Measurements from ENCODE around the gene FBXL7. TPM values are rescaled to one million over a fixed set of nuclear protein-coding genes. Genes with fewer than 3 reads are reported as not detected.

FBXL7 gene
- total RNA-seq, 1 donor, result 11.2 TPM

DNA sequence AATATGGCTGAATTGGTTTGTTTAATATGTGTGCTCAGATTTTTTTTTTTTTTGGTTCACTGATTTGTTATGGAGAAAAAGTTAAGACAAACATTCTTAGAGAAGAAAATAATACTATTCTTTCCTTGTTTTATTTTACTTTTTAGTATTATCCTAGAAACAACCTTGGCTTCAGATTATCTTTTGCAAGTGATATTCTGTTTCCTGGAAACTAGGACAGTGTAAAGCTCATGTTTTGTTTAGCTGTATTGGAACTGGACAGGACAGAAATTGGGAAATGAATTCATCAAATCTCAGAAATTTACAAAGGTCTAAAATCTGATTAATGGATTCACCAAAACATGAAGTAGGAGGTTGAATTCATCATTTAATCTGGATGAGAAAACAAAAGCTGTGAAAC is 130.5 kb downstream of the FBXL7 start:
- TF ChIP-seq CTCF (IDR thresholded peaks at IDR 0.05; ENCODE audit: insufficient read depth, low read depth, low read length), result no peak
- H3K4me3 ChIP-seq (ENCODE audit: low read depth, low read length), result no peak overlapping the region
- no peak for DNase-seq (ENCODE audit: low read depth)

DNA sequence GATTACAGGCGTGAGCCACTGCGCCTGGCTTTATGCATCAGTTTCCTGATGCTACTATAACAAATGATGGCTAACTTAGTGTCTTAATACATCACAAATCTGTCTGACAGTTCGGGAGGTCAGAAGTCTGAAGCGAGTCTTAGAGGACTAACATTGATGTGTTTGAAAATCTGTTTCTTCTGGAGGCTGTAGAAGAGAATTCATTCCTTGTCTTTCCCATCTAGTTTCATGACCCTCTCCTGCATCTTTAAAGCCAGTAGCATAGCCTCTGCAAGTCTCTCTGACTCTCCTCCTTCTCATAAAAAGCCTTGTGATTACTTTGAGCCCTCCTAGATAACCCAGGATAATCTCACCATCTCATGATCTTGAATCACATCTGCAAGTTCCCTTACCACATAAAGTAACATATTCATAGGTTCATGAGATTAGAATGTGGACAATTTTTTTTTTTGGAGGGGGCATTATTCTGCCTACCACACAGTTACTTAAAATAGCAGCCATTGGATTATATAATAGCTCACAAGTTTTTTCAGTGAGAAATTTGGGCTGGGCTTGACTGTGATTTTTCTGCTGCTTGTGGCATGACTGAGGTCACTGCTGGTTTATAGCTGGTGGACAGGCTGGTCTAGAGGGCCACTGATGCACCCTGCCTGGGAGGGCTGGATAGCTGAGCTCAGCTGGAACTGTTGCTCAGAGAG is 134.8 kb downstream of the FBXL7 start:
- DNase-seq (ENCODE audit: low read depth), result no peak
- no peak for TF ChIP-seq CTCF (IDR thresholded peaks at IDR 0.05; ENCODE audit: insufficient read depth, low read depth, low read length)

DNA sequence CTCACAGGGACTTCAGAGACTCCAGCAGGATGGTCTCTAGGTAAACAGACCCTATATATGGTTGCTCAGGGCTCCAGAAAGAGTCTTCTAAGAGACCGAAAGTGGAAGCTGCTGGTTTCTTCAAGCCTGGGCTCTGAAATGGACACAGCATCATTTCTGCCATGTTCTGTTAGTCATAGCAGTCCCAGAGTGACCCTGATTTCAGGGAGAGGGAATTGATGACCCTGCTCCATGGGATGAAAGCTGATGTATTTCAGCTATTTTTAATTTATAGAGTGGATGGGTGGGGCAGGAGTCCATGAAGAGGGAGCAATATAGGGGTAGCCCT is 135.3 kb downstream of the FBXL7 start:
- no peak for DNase-seq (ENCODE audit: low read depth)
- no peak overlapping the region for H3K4me3 ChIP-seq (ENCODE audit: low read depth, low read length)
- no peak for TF ChIP-seq CTCF (IDR thresholded peaks at IDR 0.05; ENCODE audit: insufficient read depth, low read depth, low read length)

More for the DNA sequence above, 134.8 kb downstream of the FBXL7 start:
- H3K4me3 ChIP-seq (ENCODE audit: low read depth, low read length), result no peak overlapping the region

- no peak for DNase-seq (ENCODE audit: low read depth)
- no peak for TF ChIP-seq CTCF (IDR thresholded peaks at IDR 0.05; ENCODE audit: insufficient read depth, low read depth, low read length)
- H3K4me3 ChIP-seq (ENCODE audit: low read depth, low read length), result no peak overlapping the region
Observed at GRCh38 chr5:15637345-15637744, 137.4 kb downstream of the FBXL7 start.

DNA sequence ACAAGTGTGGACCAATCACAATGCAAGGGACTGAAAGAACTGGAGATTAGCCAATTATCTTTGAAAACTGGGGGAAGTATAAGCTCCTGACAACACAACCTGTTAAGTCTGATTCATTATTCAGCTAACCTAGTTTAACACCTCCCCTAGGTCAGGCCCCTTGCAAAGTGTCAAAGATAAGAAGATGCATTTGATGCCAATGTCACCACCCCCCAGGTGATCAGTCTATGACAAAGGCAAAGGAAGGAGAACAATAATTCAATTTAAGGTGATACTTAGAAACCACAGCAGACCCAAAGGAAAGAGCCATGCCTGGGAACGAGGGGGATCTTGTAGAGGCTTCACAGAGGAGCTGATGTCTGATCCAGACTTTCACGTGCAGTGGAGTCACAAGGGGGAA is 137.9 kb downstream of the FBXL7 start:
- no peak for DNase-seq (ENCODE audit: low read depth)
- no peak for TF ChIP-seq CTCF (IDR thresholded peaks at IDR 0.05; ENCODE audit: insufficient read depth, low read depth, low read length)
- H3K4me3 ChIP-seq (ENCODE audit: low read depth, low read length), result no peak overlapping the region

DNA sequence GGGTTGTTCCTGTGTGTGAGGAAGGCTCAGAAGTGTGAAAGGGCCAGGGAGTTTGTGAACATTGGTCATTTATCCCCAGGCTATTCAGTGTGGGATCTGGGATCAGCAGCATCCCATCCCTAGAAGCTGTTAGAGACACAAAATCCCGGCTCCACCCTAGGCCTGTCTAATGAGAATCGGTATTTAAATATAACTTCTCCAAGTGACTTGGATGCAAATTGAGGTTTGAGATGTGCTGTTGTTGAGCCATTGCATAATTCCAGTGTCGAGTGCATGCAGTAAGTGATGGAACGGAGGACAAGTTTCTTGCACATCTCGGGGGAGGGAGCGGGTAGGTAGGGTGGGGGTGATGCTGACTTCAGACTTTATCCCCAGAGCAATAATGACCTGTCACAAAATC is 138.3 kb downstream of the FBXL7 start:
- no peak for TF ChIP-seq CTCF (IDR thresholded peaks at IDR 0.05; ENCODE audit: insufficient read depth, low read depth, low read length)
- no peak for DNase-seq (ENCODE audit: low read depth)
- no peak overlapping the region for H3K4me3 ChIP-seq (ENCODE audit: low read depth, low read length)

DNA sequence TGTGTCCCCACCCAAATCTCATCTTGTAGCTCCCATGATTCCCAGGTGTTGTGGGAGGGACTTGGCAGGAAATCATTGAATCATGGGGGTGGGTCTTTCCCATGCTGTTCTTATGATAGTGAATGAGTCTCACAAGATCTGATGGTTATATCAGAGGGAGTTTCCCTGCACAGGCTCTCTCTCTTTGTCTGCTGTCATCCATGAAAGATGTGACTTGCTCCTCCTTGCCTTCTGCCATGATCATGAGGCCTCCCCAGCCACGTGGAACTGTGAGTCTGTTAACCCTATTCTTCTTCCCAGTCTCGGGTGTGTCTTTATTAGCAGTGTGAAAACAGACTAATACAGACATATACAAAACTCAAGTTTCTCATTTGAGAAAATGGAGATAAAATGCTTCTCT is 139.3 kb downstream of the FBXL7 start:
- no peak overlapping the region for H3K4me3 ChIP-seq (ENCODE audit: low read depth, low read length)
- TF ChIP-seq CTCF (IDR thresholded peaks at IDR 0.05; ENCODE audit: insufficient read depth, low read depth, low read length), result no peak
- no peak for DNase-seq (ENCODE audit: low read depth)

Data from fibroblast of villous mesenchyme (primary cell).